Activated CD4-positive, alpha-beta T cell treated with anti-CD3 and anti-CD28 coated beads, Interleukin-2, Interleukin-4, amounts not matched to agents 100 ng/mL and 50 ng/mL, durations not matched to agents 16 hours and 8 hours (primary cell): ENCODE measurements around the gene XRN2.
"Not testable (repeated sequence)": the region's sequence is repeated elsewhere in the genome, so short reads cannot be mapped to it uniquely, and the experiment has no call there.

Experiments used
- DNase-seq: peaks from one replicate; pipeline ENCODE4 v3.0.0-alpha.2; 2020; ENCODE audit warnings: low spot score

Gene XRN2

GRCh38 chr20:21344206-21344900, 41.2 kb downstream of the XRN2 start:
- DNase-seq = no peak

DNA sequence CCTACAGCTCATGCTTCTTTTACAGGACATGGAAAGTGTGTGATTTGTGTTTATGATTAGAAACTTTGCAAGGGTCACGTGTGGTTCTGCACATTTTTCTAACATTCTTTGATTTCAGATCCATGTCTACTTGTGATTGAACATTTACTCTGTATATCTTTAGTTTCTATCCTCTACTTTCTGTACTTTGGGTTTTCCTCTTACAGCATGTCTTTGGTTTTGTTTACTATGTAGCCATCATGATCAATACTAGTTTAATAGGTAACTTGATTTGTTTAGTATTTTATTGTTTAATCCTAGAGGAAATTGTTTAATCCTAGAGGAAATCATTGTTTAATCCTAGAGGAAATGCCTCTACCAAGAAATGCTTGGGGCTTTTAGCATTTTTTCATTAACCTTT, 41.8 kb downstream of the XRN2 start:
- DNase-seq = no peak

DNA sequence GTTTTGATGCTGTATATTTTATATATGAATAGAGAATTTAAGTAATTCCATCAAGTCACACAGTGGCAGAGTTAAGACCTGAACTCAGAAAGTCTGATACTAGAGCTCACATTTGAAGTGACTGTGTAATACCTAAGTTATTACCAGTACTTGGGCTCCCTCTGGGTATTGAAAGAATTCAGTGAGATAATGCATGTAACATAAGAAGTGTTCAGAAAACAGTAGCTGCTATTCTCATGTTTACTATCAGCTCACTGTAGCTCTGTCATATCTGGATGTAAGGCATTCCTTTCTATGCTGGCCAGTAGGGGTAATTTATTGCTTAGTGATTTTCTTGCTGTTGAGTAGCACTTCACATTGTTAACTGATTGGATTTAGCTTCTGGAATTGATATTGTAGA, 49.6 kb downstream of the XRN2 start:
- no peak for DNase-seq

- no peak for DNase-seq
These were observed 50.1 kb downstream of the XRN2 start for GRCh38 chr20:21353236-21353635.

GRCh38 chr20:21355981-21356380, 52.9 kb downstream of the XRN2 start:
- DNase-seq = no peak

DNA sequence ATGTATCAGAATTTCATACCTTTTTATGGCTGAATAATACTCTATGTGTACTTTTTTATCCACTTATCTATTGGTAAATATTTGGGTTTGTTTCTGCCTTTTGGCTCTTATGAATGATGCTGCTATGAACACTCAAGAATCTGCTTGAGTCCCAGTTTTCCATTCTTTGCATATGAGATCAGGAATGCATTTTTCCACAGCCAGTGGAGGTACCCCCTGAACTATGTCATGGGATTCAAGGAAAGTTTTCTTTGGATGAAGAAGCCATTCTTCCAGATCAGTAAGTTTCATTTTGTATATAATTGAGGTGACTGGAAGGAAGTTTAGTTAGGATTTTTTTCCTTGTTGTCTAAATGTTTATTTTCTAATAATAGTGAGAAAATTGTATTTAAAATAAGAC, 53.3 kb downstream of the XRN2 start:
- no peak for DNase-seq

- DNase-seq = no peak
These were observed 54.7 kb downstream of the XRN2 start for GRCh38 chr20:21357844-21358243.

GRCh38 chr20:21358737-21359136, 55.6 kb downstream of the XRN2 start:
- DNase-seq = no peak

GRCh38 chr20:21360705-21361104, 57.6 kb downstream of the XRN2 start:
- DNase-seq = no peak

DNA sequence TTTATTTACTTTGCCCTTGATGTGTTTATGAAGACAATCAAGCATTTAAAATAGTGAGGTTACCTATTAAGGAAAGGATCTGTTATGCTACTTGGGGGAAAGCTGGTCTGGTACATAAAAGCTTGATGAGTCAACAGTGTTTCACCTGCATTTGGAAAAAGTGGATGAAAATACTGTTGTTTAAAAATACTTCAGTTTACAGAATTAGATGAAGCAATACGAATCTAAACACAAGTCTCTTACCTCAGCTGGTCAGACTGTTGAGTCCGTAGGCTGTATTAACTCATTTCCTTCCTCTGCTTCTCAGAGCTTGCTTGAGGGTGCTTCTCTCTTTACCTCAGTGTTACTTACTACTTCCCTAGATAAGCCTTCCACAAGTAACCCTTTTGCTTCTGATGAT, 58.1 kb downstream of the XRN2 start:
- DNase-seq = no peak

DNA sequence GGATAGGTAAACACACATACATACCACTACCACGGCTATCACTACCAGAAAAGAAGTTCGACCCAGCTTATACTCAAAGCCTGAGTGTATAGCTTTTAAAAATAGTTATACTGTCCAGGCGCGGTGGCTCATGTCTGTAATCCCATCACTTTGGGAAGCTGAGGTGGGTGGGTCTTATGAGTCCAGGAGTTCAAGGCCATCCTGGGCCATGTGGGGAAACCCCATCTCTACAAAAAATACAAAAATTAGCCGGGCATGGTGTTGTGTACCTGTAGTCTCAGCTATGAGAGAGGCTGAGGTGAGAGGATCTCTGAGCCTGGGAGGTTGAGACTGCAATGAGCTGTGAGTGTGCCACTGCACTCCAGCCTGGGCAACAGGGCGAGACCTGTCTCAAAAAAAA, 61.3 kb downstream of the XRN2 start:
- DNase-seq = no peak

- no peak for DNase-seq
These were observed 62.6 kb downstream of the XRN2 start for GRCh38 chr20:21365771-21366170.

DNA sequence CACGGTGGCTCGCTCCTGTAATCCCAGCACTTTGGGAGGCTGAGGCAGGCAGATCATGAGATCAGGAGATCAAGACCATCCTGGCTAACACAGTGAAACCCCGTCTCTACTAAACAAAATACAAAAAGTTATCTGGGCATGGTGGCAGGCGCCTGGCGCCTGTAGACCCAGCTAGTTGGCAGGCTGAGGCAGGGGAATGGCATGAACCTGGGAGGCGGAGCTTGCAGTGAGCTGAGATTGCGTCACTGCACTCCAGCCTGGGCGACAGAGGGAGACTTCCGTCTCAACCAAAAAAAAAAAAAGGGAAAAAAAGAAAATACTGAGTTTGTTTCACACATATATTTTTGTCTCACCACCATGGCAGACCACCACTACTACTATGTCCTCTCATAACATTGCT, 63.1 kb downstream of the XRN2 start:
- not testable (repeated sequence) for DNase-seq

GRCh38 chr20:21368791-21369190, 65.7 kb downstream of the XRN2 start:
- no peak for DNase-seq

DNA sequence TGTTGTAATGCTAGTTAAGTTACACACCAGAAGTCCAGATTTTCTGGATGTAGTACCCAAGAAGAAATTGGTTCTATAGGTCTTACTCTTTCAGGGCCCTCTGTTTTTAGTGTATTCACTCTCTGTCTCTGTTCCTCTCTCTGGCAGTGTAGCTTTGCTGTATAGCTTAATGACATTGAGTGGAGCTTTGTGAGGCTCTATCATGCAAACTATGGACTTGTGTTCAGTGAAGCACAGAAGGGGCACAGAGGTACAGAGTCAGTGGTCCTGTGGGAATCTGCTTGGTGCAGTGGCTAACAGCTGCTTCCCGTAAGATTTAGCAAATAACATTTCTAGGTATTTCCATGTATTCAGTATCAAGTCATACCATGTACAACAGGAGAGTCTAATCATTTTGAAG, 68.1 kb downstream of the XRN2 start:
- DNase-seq = no peak

DNA sequence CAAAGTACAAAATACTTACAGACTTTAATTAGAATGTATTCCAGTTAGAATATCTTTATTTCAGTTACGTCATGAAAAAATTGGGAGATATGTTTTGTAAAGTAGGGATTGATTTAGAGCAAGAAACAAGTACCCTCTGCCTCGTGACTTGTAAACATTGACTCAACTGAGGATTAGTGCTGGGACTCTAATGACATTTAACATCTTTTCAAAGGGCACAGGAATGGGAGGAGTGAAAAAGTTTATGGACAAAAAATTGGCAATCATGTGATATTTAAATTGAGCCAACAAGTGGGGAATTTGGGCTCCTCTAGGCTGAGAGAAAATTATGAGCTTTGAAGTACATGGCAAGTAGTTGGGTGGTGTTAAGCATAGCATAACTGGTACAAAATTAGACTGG, 68.9 kb downstream of the XRN2 start:
- DNase-seq = no peak

DNA sequence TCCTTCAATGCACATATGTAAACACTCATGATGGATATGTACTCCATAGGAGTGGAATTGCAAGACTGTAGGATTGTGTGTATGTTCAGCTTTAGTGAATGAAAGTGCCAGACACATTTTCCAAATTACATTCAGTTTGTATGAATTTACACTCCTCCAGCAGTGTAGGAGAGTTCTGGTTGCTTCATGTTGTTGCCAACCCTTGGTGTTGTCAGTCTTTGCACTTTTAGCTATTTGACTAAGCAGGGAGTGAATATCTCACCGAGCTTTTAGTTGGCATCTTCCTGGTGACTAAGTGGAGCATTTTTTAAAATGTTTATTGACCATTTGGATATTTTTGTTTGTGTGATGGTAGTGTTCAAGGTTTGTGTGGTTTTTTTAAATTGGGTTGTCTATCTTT, 70.3 kb downstream of the XRN2 start:
- no peak for DNase-seq

- DNase-seq = no peak
These were observed 73.5 kb downstream of the XRN2 start for GRCh38 chr20:21376626-21377025.

- DNase-seq = no peak
These were observed 74.6 kb downstream of the XRN2 start for GRCh38 chr20:21377701-21378100.

DNA sequence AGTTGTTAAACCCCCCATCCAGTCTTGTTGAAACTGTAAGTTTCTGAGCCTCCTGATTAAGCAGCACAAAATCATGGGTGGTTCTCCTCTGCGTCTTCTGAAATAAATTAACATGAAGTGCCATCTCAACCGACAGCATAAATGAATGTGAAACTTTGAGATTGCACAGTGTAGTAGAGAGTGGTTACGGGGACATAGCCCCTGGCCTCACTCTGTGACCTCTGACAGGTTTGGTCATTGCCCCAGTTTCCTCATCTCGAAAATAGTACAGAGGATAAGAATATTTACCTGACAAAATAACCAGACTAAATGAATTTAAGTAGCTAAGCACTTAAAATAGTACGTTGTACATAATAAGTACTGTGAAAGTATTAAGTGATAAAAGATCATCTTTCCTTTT, 75.1 kb downstream of the XRN2 start:
- DNase-seq = no peak

- no peak for DNase-seq
These were observed 77.6 kb downstream of the XRN2 start for GRCh38 chr20:21380711-21381110.

GRCh38 chr20:21381619-21382018, 78.5 kb downstream of the XRN2 start:
- DNase-seq = no peak

DNA sequence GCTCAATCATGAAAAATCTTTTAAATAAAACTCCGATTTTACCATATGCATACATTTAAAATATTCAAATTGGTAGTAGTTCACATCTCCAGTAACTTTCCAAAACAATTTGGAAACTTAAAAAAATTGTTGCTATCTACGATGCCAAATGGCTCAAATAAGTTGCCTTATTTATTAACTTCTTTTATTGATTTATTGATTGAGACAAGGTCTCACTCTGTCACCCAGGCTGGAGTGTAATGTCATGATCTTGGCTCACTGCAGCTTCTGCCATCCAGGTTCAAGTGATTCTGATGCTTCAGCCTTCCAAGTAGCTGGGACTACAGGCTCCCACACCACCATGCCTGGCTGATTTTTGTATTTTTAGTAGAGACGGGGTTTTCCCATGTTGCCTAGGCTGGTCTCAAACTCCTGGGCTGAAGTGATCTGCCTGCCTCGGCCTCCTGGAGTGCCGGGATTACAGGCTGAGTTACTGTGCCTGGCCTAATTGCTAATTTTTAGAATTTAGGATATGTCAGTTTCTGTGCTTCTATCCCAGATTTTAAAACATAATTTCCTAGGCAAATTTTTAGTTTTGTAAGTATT, 81.3 kb downstream of the XRN2 start:
- no peak for DNase-seq

DNA sequence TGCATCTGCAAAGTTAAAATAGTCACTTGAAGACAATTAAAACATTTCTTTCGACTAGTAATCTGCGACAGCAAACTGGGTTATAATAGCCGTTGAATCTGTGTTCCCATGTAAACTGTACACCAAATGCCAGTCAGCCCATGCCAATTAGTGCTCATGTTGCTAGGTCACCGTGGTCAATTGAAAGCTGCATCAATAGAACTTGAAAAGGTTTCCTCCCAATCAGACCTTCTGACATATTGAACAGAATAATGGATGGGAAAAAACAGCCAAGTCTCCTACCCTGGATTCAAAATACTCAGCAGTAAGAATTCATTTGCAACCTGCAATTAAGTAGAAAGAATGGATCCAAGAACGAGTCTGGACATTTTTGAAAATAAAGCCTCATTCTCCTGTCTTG, 83.0 kb downstream of the XRN2 start:
- no peak for DNase-seq
